ENCODE results near the gene PSME3.

Gene PSME3, protein sequence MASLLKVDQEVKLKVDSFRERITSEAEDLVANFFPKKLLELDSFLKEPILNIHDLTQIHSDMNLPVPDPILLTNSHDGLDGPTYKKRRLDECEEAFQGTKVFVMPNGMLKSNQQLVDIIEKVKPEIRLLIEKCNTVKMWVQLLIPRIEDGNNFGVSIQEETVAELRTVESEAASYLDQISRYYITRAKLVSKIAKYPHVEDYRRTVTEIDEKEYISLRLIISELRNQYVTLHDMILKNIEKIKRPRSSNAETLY

DNA sequence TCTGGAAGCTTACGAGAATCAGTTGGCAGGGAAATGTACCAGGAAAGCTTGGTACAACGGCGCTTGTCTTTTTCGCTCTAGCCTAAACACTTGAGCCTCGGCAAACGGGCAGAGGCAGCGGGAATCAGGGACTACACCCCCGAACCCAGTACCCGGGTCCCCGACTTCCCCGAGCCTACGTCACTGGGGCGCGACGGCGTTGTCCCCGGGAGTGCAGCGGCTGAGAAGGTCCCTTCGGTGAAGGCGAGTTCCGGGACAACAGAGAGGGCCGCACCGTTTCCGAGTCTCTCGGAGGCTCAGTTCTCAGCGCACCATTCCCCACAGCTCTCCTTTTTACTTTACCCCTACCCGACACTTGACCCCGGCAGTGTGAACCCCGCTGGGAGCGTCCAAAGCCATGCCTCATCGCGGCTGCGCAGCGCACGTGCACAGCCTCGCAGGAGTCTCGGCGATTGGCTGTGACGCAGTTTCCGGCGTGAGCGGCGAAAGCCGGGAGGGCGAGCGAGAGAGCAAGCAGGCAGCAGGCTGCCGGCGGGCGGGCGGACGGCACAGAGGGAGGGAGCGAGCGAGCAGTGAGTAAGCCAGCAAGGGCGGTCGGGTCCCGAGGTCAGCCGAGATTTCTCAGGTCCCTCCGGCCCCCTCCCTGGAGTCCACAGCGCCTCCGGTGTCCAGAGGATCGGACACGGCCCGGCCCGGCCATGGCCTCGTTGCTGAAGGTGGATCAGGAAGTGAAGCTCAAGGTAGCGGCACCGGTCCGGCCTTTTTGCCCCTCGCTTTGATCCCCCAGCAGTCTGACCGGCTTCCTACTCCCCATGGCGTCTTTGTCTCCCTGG is at the start of gene PSME3:
Gene PSME3 (plus strand): TSS at position 464 of the 833 bp plus-strand sequence. CDS start 235 bp downstream, at position 699.
- DNase-seq (ENCODE audit: low spot score in 2 of 2) (peak; percentile 86 to 93), ATAC-seq (ENCODE audit: low read depth) (peak; percentile 90)
- H3K27me3 Mint-ChIP-seq: no peaks in the 10 kb centered on the region
- peaks cover 14% of the 10 kb centered on the region for H3K4me1 Mint-ChIP-seq
- peak within 1 kb of the TSS; percentile 99 for H3K27ac Mint-ChIP-seq
- peak within 1 kb of the TSS; percentile 97 for H3K4me3 Mint-ChIP-seq
- no peaks in the 10 kb centered on the region for H3K9me3 Mint-ChIP-seq
- H3K36me3 Mint-ChIP-seq: peaks cover 4% of the 10 kb centered on the region

GRCh38 chr17:42783791-42784138 is 49.4 kb upstream of the PSME3 start:
- DNase-seq (ENCODE audit: low spot score in 2 of 2): no peak
- no peak overlapping the region for H3K27ac Mint-ChIP-seq
- peaks cover 32% of the 10 kb centered on the region for H3K27me3 Mint-ChIP-seq
- ATAC-seq (ENCODE audit: low read depth): no peak
- H3K9me3 Mint-ChIP-seq: peaks cover 3% of the 10 kb centered on the region
- H3K36me3 Mint-ChIP-seq: peaks cover 12% of the 10 kb centered on the region
- peaks cover 21% of the 10 kb centered on the region for H3K4me1 Mint-ChIP-seq
- H3K4me3 Mint-ChIP-seq: no peak overlapping the region

DNA sequence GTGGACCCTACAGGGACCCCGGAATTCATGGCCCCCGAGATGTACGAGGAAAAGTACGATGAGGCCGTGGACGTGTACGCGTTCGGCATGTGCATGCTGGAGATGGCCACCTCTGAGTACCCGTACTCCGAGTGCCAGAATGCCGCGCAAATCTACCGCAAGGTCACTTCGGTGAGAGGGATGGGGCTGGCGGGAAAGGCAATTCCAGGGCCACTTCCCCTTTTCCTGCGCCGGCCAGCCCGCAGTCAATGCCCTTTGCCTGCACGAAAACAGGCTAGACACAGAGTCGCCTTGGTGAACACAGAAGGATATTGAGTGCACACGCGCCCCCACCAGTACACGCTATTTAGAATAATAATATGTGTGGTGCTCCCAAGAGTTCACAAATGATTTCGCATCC is 48.8 kb upstream of the PSME3 start:
- H3K4me3 Mint-ChIP-seq: no peak overlapping the region
- H3K27ac Mint-ChIP-seq: no peak overlapping the region
- peaks cover 5% of the 10 kb centered on the region for H3K36me3 Mint-ChIP-seq
- peaks cover 21% of the 10 kb centered on the region for H3K4me1 Mint-ChIP-seq
- ATAC-seq (ENCODE audit: low read depth) (no peak), DNase-seq (ENCODE audit: low spot score in 2 of 2) (no peak)
- H3K9me3 Mint-ChIP-seq: peaks cover 3% of the 10 kb centered on the region
- peaks cover 32% of the 10 kb centered on the region for H3K27me3 Mint-ChIP-seq

DNA sequence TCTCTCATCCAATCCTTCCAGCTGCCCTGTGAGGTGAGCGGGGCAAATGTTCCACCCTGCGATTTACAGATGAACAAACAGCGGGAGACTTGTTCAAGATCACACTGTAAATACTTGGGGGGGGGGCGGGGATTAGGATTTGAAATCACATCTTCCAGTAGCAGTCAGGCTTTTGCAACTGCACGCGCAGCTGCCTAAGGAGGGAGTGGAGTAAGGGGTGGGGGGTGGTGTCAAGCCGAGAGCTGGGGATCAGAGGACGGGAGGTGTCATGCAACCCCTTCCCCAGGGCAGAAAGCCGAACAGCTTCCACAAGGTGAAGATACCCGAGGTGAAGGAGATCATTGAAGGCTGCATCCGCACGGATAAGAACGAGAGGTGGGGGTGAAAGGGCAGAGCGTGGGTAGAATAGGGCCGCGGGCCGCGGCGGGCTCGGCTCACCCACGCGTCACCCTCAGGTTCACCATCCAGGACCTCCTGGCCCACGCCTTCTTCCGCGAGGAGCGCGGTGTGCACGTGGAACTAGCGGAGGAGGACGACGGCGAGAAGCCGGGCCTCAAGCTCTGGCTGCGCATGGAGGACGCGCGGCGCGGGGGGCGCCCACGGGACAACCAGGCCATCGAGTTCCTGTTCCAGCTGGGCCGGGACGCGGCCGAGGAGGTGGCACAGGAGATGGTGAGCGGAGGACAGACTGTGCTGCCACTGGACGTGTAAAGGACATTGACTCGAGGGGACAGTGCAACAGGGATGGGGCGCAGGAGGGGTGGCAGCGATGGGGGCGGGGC is 48.2 kb upstream of the PSME3 start:
- Mint-ChIP-seq H3K4me3 (peak overlapping the region; percentile 33), H3K4me1 (peaks cover 18% of the 10 kb centered on the region), H3K27ac (no peak overlapping the region), H3K36me3 (no peaks in the 10 kb centered on the region), H3K27me3 (peaks cover 28% of the 10 kb centered on the region), H3K9me3 (peaks cover 3% of the 10 kb centered on the region)
- ATAC-seq (ENCODE audit: low read depth) (no peak), DNase-seq (ENCODE audit: low spot score in 2 of 2) (no peak)

GRCh38 chr17:42787266-42787665 is 45.9 kb upstream of the PSME3 start:
- peaks cover 3% of the 10 kb centered on the region for H3K9me3 Mint-ChIP-seq
- peaks cover 14% of the 10 kb centered on the region for H3K4me1 Mint-ChIP-seq
- ATAC-seq (ENCODE audit: low read depth): no peak
- H3K36me3 Mint-ChIP-seq: no peaks in the 10 kb centered on the region
- peaks cover 31% of the 10 kb centered on the region for H3K27me3 Mint-ChIP-seq
- no peak for DNase-seq (ENCODE audit: low spot score in 2 of 2)
- H3K27ac Mint-ChIP-seq: no peak overlapping the region
- H3K4me3 Mint-ChIP-seq: no peak overlapping the region

DNA sequence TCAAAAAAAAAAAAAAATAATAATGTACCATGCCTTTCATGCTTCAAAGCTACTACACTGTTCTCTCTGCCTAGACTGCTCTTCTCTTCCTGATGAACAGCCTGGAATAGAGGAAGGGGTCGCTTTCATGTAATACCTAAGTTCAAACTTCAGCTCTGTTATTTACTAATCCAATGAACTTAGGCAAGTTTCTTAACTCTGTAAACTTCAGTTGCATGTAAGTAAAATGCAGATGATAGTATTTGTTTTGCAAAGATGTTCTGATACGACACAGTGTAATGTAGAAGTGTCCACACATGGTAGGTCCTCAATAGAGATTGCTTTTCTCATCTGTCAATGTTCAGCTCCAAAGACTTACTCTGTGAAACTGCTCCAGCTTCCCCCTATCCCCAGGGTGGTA is 41.2 kb upstream of the PSME3 start:
- Mint-ChIP-seq H3K36me3 (peaks cover 6% of the 10 kb centered on the region), H3K27me3 (peaks cover 9% of the 10 kb centered on the region), H3K27ac (no peak overlapping the region), H3K4me3 (no peak overlapping the region), H3K9me3 (no peaks in the 10 kb centered on the region), H3K4me1 (peaks cover 17% of the 10 kb centered on the region)
- DNase-seq (ENCODE audit: low spot score in 2 of 2) (no peak), ATAC-seq (ENCODE audit: low read depth) (no peak)

- no peak for DNase-seq (ENCODE audit: low spot score in 2 of 2)
- Mint-ChIP-seq H3K36me3 (peaks cover 6% of the 10 kb centered on the region), H3K4me1 (peaks cover 19% of the 10 kb centered on the region), H3K27ac (no peak overlapping the region), H3K27me3 (peaks cover 6% of the 10 kb centered on the region), H3K4me3 (no peak overlapping the region), H3K9me3 (no peaks in the 10 kb centered on the region)
- no peak for ATAC-seq (ENCODE audit: low read depth)
Measured at GRCh38 chr17:42792545-42792944, 40.7 kb upstream of the PSME3 start.

- no peak overlapping the region for H3K4me3 Mint-ChIP-seq
Measured at GRCh38 chr17:42795061-42795460, 38.1 kb upstream of the PSME3 start.

GRCh38 chr17:42795465-42795864 is 37.7 kb upstream of the PSME3 start:
- peaks cover 6% of the 10 kb centered on the region for H3K36me3 Mint-ChIP-seq
- no peaks in the 10 kb centered on the region for H3K27me3 Mint-ChIP-seq
- no peak overlapping the region for H3K27ac Mint-ChIP-seq
- DNase-seq (ENCODE audit: low spot score in 2 of 2): no peak
- peak overlapping the region; percentile 11 for H3K4me3 Mint-ChIP-seq
- H3K4me1 Mint-ChIP-seq: peaks cover 25% of the 10 kb centered on the region
- no peaks in the 10 kb centered on the region for H3K9me3 Mint-ChIP-seq
- no peak for ATAC-seq (ENCODE audit: low read depth)

More at GRCh38 chr17:42795061-42795460, 38.1 kb upstream of the PSME3 start:
- DNase-seq (ENCODE audit: low spot score in 2 of 2) (no peak), ATAC-seq (ENCODE audit: low read depth) (no peak)
- Mint-ChIP-seq H3K27me3 (peaks cover 3% of the 10 kb centered on the region), H3K9me3 (no peaks in the 10 kb centered on the region), H3K36me3 (peaks cover 6% of the 10 kb centered on the region), H3K27ac (no peak overlapping the region), H3K4me1 (peaks cover 25% of the 10 kb centered on the region)

- Mint-ChIP-seq H3K27me3 (no peaks in the 10 kb centered on the region), H3K36me3 (peaks cover 6% of the 10 kb centered on the region), H3K4me1 (peaks cover 25% of the 10 kb centered on the region), H3K9me3 (no peaks in the 10 kb centered on the region), H3K4me3 (no peak overlapping the region), H3K27ac (no peak overlapping the region)
- DNase-seq (ENCODE audit: low spot score in 2 of 2) (no peak), ATAC-seq (ENCODE audit: low read depth) (no peak)
Measured at GRCh38 chr17:42796066-42796758, 37.0 kb upstream of the PSME3 start.

- H3K27me3 Mint-ChIP-seq: no peaks in the 10 kb centered on the region
- ATAC-seq (ENCODE audit: low read depth) (no peak), DNase-seq (ENCODE audit: low spot score in 2 of 2) (no peak)
- peaks cover 25% of the 10 kb centered on the region for H3K4me1 Mint-ChIP-seq
- H3K36me3 Mint-ChIP-seq: peaks cover 6% of the 10 kb centered on the region
- no peaks in the 10 kb centered on the region for H3K9me3 Mint-ChIP-seq
- H3K4me3 Mint-ChIP-seq: peak overlapping the region; percentile 96
- no peak overlapping the region for H3K27ac Mint-ChIP-seq
Measured at GRCh38 chr17:42797067-42798007, 35.9 kb upstream of the PSME3 start.

DNA sequence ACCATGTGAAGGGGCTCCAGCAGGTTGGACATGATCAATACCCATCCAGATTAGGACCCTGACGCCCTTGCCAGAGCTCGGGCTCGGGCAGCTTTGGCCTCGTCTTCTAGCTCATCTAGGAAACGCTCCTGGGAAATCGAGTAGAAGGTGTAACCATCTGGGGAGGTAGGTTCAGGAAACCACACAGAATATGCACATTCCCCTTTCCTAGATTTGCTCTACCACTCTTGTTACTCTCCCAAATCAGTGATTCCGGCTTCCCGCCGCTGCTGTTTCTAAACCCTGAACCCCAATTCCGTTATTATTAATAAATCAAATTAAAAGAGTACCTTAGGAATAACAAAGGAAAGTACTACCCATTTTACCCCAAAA is 35.2 kb upstream of the PSME3 start:
- Mint-ChIP-seq H3K4me1 (peaks cover 25% of the 10 kb centered on the region), H3K36me3 (peaks cover 6% of the 10 kb centered on the region), H3K27me3 (no peaks in the 10 kb centered on the region), H3K4me3 (peak overlapping the region; percentile 96), H3K9me3 (no peaks in the 10 kb centered on the region), H3K27ac (peak overlapping the region; percentile 85)
- ATAC-seq (ENCODE audit: low read depth) (no peak), DNase-seq (ENCODE audit: low spot score in 2 of 2) (no peak)
